NCI-H2107 treated with DMSO at 0.1 percent for 48 hours (cell line): ENCODE measurements around the gene ROCK2.

Source experiments
- DNase-seq: peaks from one replicate; lab custom pipeline; 2025; ENCODE audit not compliant: unreplicated experiment; lab: John Stamatoyannopoulos, UW

The ROCK2 gene

GRCh38 chr2:11132036-11132671 is 212.3 kb downstream of the ROCK2 start:
- no peak for DNase-seq

DNA sequence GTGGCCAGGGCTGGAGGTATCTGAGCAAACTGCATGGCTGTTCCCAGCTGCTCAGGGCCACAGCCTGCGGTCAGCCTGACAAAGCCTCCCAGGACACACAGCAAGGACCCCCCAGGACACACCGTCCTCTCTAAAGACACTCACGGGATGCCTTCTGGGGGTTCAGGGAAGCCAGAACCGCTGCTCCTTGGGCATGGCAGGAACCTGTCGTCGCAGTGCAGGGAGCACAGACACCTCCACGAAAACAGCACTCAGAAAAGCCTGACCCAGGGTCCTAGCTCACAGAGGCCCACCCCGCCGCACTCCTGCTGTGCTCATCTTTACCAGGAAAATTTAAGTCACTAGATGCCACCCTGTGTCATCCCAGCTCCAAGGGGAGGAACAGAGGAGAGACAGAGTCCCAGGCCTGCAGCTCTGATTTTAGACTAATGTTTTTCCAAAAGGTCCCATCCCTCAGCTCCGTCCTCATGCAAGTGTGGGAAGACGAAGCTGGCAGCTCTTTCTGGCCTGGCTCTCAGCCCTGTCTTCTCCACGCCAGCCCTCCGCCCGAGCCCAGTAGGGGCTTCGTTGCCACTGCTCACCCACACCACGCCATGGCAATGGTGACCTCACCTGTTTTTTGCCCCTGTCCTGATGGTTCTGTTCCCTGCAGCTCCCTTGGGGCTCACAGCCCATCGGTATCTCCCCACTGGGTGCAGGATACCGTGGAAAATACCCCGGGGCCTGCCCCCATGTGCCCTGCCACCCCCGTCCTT is 213.1 kb downstream of the ROCK2 start:
- DNase-seq = no peak
